Nephron progenitor cell (in vitro differentiated cells): ENCODE data around the gene STAT5B.
A peak's percentile ranks its signal among the peaks of the same experiment; 100 is the strongest.
"Not testable (repeated sequence)": the region's sequence is repeated elsewhere in the genome, so short reads cannot be mapped to it uniquely, and the experiment has no call there.

Experiments
- DNase-seq: peaks from one replicate; pipeline ENCODE4 v3.0.0; 2021
- H3K27ac Mint-ChIP-seq: 2 replicates; pipeline ENCODE4 v1.8.0; 2021; ENCODE audit warnings: mild to moderate bottlenecking, moderate library complexity, mixed read lengths
- H3K27me3 Mint-ChIP-seq: 2 replicates; pipeline ENCODE4 v1.8.0; 2021; ENCODE audit warnings: mild to moderate bottlenecking, low read depth, mixed read lengths; ENCODE audit not compliant: poor library complexity
- H3K36me3 Mint-ChIP-seq: 2 replicates; pipeline ENCODE4 v1.8.0; 2021; ENCODE audit warnings: low read depth, mixed read lengths
- H3K4me1 Mint-ChIP-seq: 2 replicates; pipeline ENCODE4 v1.8.0; 2021; ENCODE audit warnings: mixed read lengths
- H3K4me3 Mint-ChIP-seq: 2 replicates; pipeline ENCODE4 v1.8.0; 2021; ENCODE audit warnings: mild to moderate bottlenecking, moderate library complexity, mixed read lengths
- H3K9me3 Mint-ChIP-seq: 2 replicates; pipeline ENCODE4 v1.8.0; 2021; ENCODE audit warnings: mild to moderate bottlenecking, moderate library complexity, mixed read lengths
- TF ChIP-seq, protein P1 (sequence below): fragments of 200-600 bp; sonication (generic); IDR thresholded peaks from 2 replicates; pipeline ENCODE4 v1.5.0; 2021; ENCODE audit warnings: antibody characterized with exemption

Gene STAT5B

DNA sequence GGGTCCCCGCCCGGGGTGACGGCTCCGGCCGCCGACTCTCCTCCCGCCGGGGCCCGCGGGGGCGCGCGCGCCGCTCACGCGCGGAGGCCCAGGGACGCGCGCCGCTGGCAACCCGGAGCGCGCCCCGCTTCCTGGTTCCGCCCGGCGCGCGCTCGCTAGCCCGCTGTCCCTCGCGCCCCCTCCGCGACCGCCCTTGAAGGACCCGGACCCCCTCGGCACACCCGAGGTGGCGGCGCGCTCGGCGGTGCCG, at the start of gene STAT5B:
STAT5B (minus strand) TSS at position 33 of the 250 bp plus-strand sequence. CDS start 44,264 bp downstream, outside the sequence.
- no peaks in the 10 kb centered on the region for H3K9me3 Mint-ChIP-seq
- H3K36me3 Mint-ChIP-seq: no peaks in the 10 kb centered on the region
- peaks cover 14% of the 10 kb centered on the region for H3K27me3 Mint-ChIP-seq
- peak within 1 kb of the TSS; percentile 54 for H3K27ac Mint-ChIP-seq
- H3K4me1 Mint-ChIP-seq: peaks cover 53% of the 10 kb centered on the region
- DNase-seq: peak; percentile 74
- TF ChIP-seq, protein P1, sequence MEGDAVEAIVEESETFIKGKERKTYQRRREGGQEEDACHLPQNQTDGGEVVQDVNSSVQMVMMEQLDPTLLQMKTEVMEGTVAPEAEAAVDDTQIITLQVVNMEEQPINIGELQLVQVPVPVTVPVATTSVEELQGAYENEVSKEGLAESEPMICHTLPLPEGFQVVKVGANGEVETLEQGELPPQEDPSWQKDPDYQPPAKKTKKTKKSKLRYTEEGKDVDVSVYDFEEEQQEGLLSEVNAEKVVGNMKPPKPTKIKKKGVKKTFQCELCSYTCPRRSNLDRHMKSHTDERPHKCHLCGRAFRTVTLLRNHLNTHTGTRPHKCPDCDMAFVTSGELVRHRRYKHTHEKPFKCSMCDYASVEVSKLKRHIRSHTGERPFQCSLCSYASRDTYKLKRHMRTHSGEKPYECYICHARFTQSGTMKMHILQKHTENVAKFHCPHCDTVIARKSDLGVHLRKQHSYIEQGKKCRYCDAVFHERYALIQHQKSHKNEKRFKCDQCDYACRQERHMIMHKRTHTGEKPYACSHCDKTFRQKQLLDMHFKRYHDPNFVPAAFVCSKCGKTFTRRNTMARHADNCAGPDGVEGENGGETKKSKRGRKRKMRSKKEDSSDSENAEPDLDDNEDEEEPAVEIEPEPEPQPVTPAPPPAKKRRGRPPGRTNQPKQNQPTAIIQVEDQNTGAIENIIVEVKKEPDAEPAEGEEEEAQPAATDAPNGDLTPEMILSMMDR: no peak
- H3K4me3 Mint-ChIP-seq: peak within 1 kb of the TSS; percentile 92

DNA sequence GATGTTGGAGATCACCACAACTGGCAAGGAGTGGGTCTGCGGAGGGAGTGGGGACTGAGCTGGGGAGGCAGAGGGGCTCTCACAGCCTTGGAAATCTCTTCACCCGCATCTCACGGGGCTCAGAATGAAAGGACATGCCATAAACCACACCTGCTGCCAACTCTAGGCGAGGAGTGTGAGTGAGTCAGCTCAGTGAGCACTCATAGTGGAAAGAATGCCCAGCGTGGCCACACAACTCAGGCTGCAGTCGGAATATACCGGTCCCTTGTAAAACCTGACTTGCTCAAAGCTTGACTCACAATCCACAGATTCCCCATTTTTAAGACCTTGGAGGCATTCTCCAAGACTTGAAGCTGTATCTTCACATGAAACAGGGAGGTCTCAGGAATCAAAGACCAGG, 48.8 kb upstream of the STAT5B start:
- H3K4me1 Mint-ChIP-seq: peaks cover 18% of the 10 kb centered on the region
- no peaks in the 10 kb centered on the region for H3K27me3 Mint-ChIP-seq
- H3K36me3 Mint-ChIP-seq: peaks cover 35% of the 10 kb centered on the region
- no peak overlapping the region for H3K27ac Mint-ChIP-seq
- H3K9me3 Mint-ChIP-seq: no peaks in the 10 kb centered on the region
- H3K4me3 Mint-ChIP-seq: no peak overlapping the region
- TF ChIP-seq, protein P1: no peak
- DNase-seq: no peak

DNA sequence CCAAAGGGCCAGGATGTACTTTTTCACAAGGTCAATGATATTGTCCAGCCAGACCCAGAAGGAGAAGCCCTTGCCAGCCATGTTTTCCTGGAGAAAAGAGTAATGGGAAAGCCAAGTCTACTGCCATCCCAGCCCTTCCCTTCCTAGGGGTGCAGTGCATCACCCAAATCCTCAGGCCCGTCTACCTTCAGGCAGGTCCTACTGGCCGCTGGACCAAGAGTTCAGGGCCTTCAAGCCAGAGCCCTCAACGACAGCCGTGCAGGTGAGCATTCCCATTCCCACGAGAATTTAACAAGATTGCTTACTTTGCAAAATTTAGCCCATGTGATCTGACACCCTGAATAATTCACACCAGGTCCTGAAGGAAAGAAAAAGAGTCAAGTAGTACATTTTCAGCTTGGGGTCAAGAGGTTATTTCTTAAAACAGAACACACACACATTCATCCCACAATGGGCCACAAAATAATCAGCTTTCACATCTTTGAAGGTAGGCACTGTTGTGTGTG, 47.1 kb upstream of the STAT5B start:
- Mint-ChIP-seq H3K4me1 (peaks cover 6% of the 10 kb centered on the region), H3K36me3 (peaks cover 40% of the 10 kb centered on the region), H3K27ac (no peak overlapping the region), H3K4me3 (no peak overlapping the region), H3K9me3 (no peaks in the 10 kb centered on the region), H3K27me3 (no peaks in the 10 kb centered on the region)
- TF ChIP-seq, protein P1: no peak
- no peak for DNase-seq

DNA sequence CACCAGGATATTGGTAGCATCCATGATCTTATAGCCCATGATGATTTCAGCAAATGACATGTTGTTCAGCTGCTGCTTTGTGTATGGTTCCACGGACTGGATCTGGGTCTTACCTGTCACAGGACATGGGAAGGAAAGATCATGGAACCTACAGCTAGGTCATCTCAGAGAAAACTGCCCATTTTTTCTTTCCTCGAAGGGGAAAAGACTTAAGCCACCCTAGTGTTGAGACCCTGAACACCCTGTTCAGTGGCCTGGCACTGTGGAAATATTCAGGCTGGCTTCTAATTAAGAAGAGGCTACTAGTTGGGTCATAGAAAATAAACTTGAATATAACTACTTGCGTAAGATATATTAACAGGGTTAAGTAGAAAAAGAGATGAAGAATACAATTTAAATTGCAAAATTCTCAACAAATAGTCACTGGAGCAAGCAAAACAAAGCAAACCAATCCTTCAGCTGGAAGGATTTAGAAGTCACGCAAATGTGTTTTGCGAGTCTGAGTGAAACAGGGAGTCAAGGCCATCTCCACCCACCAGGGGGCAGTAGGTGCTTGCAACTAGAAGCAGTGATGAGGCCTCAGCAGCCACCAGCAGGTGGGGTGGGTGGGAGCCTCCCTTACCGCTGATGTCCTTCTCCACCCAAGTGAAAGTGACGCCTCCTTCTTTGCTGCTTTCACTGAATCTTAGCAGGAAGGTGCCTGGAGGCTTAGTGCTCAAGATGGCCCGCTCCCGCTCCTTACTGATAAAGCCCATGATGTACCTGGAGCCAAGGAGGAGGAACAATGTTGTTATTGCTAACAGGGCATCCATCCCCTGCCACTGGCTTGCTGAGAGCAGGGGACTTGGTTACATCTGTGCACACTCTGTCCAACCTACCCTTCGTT, 46.4 kb upstream of the STAT5B start:
- TF ChIP-seq, protein P1: peak; percentile 99
- no peaks in the 10 kb centered on the region for H3K27me3 Mint-ChIP-seq
- H3K4me3 Mint-ChIP-seq: no peak overlapping the region
- H3K4me1 Mint-ChIP-seq: peaks cover 6% of the 10 kb centered on the region
- peaks cover 40% of the 10 kb centered on the region for H3K36me3 Mint-ChIP-seq
- H3K27ac Mint-ChIP-seq: no peak overlapping the region
- peak; percentile 97 for DNase-seq
- H3K9me3 Mint-ChIP-seq: no peaks in the 10 kb centered on the region

DNA sequence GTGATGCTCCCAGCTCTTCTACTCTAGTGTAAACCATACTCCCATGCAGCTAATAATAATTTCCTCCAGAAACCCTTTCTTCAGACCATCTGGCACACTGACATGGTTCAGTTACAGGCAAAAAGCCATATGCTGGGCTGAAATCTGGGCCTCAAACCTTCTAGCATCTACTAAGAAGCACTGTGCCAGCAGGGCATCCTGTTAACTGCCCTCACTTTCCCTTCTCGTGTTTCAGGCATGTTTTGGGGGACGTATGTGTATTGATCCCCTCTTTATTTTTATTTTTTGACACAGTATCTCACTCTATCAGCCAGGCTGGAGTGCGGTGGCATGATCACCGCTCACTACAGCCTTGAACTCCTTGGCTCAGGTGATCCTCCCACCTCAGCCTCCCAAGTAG, 45.4 kb upstream of the STAT5B start:
- Mint-ChIP-seq H3K4me3 (no peak overlapping the region), H3K9me3 (no peaks in the 10 kb centered on the region), H3K4me1 (peaks cover 17% of the 10 kb centered on the region), H3K27ac (no peak overlapping the region), H3K36me3 (peaks cover 44% of the 10 kb centered on the region), H3K27me3 (no peaks in the 10 kb centered on the region)
- TF ChIP-seq, protein P1: no peak
- no peak for DNase-seq

DNA sequence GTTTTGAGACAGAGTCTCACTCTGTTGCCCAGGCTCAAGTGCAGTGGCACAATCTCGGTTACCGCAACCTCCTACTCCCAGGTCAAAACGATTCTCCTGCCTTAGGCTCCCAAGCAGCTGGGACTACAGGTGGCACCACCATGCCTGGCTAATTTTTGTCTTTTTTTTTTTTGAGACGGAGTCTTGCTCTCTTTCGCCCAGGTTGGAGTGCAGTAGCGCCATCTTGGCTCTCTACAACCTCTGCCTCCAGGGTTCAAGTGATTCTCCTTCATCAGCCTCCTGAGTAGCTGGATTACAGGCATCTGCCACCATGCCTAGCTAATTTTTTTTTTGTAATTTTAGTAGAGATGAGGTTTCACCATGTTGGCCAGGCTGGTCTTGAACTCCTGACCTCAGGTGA, 41.8 kb upstream of the STAT5B start:
- not testable (repeated sequence) for H3K9me3 Mint-ChIP-seq, H3K27me3 Mint-ChIP-seq, H3K4me3 Mint-ChIP-seq, DNase-seq, H3K27ac Mint-ChIP-seq
- peaks cover 45% of the 10 kb centered on the region for H3K4me1 Mint-ChIP-seq
- H3K36me3 Mint-ChIP-seq: peaks cover 31% of the 10 kb centered on the region
